Stimulated activated CD4-positive, alpha-beta T cell treated with anti-CD3 and anti-CD28 coated beads, Interleukin-4, amount 100 ng/mL, for 1 hour (primary cell): ENCODE data around the gene SPP1.
"Not testable (repeated sequence)": the region's sequence is repeated elsewhere in the genome, so short reads cannot be mapped to it uniquely, and the experiment has no call there.

Experiments
- DNase-seq: peaks from one replicate; pipeline ENCODE4 v3.0.0-alpha.2; 2020

The SPP1 gene

DNA sequence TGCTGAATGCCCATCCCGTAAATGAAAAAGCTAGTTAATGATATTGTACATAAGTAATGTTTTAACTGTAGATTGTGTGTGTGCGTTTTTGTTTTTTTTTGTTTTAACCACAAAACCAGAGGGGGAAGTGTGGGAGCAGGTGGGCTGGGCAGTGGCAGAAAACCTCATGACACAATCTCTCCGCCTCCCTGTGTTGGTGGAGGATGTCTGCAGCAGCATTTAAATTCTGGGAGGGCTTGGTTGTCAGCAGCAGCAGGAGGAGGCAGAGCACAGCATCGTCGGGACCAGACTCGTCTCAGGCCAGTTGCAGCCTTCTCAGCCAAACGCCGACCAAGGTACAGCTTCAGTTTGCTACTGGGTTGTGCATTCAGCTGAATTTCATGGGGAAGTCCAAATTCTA is at the start of gene SPP1:
TSS of gene SPP1 (plus strand) at position 249 of the 400 bp plus-strand sequence. CDS start 1,182 bp downstream, outside the sequence.
- DNase-seq = no peak

- no peak for DNase-seq
Observed at GRCh38 chr4:87926554-87927098, 48.9 kb upstream of the SPP1 start.

GRCh38 chr4:87930629-87931028 is 44.9 kb upstream of the SPP1 start:
- DNase-seq = no peak

DNA sequence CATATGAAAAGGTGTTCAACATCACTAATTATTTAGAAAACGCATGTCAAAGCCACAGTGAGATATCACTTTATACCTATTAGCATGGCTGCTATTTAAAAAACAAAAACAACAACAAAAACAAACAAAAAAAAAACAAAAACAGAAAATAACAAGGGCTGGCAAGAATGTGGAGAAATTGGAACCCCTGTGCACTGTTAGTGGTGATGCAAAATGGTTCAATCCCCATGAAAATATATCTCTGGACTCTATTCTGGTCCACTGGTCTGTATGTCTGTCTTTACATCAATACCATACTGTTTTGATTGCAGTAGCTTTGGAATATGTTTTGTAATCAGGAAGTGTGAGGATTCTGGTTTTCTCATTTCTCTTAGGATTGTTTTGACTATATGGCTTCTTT is 43.6 kb upstream of the SPP1 start:
- DNase-seq = no peak

DNA sequence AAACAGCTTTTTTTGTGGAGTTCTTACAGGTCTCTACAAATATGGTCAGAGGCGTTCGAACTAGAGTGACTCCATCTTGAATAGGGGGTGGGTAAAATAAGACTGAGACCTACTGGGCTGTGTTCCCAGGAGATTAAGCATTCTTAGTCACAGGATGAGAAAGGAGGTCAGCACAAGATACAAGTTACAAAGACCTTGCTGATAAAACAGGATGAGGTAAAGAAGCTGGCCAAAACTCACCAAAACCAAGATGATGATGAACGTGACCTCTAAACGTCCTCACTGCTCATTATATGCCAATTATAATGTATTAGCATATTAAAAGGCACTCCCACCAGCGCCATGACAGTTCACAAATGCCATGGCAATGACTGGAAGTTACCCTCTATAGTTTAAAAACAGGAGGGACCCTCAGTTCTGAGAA is 42.8 kb upstream of the SPP1 start:
- no peak for DNase-seq

DNA sequence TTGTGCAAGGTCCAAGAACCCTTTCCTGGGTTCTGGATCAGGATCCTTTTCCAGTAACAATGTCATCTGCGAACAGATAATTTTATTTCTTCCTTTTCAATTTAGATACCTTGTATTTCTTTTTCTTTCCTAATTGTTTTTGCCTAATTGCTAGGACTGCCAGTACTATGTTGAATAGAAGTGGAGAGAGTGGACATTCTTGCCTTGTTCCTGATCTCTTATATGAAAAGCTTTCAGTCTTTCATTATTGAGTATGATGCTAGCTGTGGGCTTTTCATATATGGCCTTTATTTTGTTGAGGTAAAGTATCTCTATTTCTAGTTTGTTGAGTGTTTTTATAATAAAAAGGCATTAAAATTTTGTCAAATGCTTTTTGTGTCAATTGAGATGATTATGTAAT is 42.2 kb upstream of the SPP1 start:
- no peak for DNase-seq

- DNase-seq = no peak
Observed at GRCh38 chr4:87934157-87934704, 41.3 kb upstream of the SPP1 start.

DNA sequence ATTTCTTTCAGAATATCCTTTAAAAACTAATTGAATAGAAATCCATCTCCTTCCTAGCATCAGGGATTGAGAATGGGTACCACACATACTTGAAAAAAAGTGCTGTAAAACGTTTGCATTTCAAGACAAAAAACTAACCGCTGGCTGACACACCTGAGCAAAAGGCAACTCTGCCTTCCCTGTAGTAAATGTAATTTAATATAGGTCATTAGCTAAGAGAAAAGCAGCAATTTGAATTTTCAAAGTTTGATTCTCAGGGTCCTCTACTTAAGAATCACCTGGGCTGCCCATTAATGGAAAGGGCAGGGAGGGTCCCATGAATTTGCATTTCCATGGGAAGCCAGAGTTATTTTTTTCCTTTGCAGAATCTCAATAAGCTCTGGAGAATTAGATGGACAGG is 40.5 kb upstream of the SPP1 start:
- no peak for DNase-seq

GRCh38 chr4:87935954-87936353 is 39.6 kb upstream of the SPP1 start:
- DNase-seq = not testable (repeated sequence)

DNA sequence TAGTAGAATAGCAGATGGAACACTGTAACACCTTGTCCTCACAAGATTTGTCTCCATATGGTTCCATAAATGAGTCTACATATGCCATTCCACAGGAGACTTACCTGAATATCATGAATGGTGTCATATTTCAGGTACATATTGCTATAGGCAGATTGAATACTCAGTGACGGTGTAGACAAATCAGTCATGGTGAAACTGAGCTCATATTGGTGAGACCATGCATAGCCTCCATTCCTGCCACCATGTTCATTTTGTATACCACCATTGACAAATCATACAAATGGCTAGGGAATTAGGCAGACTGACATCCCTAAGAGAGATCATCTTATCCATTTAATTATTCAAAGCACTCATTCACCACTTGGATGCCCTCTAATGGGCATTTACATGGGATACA is 38.0 kb upstream of the SPP1 start:
- no peak for DNase-seq

GRCh38 chr4:87938746-87939145 is 36.8 kb upstream of the SPP1 start:
- no peak for DNase-seq

DNA sequence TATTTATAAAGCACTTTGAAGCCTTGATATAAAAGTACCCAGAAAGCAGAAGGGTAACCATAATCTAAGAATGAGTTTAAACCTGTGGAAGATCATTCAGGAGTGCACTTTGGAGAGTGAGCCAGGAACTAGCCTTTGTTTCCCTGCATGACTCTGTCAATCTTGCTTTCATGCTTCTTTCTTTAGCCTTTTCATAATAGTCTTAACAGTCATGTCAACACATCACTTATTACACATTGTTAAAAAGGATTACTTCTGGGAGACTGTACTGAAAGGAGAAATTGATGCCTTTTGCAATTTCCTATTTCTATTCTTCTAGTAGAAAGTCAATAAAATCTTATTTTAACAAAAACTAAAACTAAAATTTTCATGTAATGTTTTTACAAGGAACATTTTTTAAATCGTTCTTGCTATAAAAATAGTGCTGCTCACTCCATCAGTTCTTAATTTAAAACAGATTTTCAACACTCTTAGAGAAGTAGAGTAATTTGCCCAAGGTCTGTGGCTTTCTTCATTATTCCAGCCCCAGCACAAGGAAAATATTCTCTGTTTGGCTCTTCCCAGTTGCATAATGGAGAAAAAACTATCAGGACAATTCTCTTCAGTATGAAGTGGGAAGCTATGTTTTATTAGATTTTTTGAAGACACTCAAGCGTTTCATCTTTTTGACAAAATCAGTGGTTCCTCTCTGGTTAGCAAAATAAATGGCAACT is 35.4 kb upstream of the SPP1 start:
- no peak for DNase-seq

- DNase-seq = not testable (repeated sequence)
Observed at GRCh38 chr4:87940809-87941208, 34.7 kb upstream of the SPP1 start.

DNA sequence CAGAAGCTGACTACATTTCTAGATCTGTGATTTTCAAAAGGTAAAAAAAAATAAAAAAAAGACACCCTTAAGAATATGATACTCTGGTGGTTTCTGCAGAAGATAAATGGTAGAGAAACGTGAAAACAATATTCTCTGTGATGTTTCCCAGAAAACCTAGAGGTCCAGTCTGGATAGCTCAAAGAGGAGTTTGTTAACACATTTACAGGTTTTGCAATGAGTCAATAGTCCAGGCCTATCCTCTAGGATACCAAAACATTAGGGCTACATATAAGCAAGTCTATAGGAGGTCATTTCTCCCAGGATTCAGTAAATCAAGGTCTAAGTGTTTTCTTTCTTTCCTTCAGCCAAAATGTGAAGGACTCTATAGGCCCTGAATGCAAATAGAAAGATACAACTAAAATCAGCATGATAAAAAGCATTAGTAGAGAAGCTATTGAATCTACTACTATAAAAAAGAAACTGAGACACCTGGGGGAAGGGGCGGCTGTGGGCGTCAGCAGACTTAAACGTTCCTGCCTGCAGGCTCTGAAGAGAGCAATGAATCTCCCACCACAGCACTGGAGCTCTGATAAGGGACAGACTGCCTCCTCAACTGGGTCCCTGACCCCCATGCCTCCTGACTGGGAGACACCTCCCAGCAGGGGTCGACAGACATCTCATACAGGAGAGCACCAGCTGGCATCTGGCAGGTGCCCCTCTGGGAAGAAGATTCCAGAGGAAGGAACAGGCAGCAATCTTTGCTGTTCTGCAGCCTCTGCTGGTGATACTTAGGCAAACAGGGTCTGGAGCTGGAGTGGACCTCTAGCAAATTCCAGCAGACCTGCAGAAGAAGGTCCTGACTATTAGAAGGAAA is 33.7 kb upstream of the SPP1 start:
- no peak for DNase-seq

DNA sequence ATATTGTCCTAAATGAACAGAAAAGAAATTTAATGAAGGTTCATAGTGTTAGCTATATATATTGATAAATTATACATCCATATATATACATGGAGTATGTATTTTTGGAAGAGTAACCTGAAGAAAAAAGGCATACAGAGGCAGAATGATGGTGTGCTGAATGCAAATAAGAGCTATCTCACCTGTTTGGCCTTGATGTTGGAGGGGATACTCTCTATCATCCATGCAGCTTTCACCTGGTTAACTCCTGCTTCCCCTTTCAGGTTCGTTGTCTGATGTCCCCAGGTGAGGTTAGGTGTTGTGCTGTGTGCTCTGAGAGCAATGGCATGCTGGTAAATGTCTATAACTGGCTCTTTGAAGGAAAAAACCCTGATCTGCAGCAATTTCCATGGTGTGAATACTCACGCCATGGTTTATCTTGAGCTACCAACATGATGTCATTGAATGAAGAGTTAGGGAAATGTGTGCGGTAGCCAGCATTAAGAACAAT is 31.8 kb upstream of the SPP1 start:
- DNase-seq = no peak

GRCh38 chr4:87944967-87945366 is 30.5 kb upstream of the SPP1 start:
- DNase-seq = no peak

- DNase-seq = no peak
Observed at GRCh38 chr4:87946766-87947165, 28.7 kb upstream of the SPP1 start.

- no peak for DNase-seq
Observed at GRCh38 chr4:87947381-87948160, 27.9 kb upstream of the SPP1 start.

DNA sequence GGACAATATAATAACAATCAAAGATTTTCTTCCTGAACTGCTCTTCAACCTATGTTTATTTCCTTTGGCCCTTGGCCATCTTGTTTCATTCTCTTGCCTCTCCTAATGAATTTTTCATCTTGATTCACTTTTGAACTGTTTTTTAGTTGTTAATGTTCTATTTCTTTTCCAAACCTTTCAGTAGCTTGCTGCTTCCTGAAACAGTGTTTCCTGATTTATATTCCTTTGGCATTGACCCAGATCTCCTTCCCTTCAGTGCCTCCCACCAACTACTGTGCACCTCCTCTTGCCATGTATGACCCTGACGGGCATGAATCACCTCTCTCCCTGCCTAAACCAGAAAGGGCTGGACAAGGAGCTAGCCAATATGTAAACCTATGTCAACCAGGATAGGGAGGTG is 25.6 kb upstream of the SPP1 start:
- no peak for DNase-seq

GRCh38 chr4:87950493-87950892 is 25.0 kb upstream of the SPP1 start:
- DNase-seq = no peak

DNA sequence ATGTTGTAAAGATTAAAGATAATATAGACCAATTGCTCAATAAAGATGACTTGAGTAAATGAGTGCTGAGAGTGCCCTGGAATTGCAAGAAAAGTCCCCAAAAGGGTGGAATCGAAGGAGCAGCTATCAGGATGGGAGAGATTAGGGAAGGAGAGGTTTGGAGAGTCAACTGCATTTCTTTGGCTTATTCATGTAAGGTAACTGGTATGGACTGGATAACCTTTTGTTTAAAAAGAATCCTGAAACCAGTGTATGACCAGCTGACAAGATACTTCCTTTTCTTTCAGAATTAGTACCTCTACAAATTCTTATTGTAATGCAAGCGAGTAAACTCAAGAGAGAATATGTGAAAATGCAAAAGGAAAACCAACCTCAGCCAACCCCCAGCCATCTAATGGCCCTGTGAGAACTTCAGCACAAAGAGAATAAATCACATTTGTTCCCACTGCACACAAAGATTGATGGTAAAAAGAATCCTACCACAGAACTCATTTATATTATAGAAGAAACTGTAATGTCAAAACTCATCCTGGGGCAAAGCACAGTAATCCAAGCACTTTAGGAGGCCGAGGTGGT is 24.5 kb upstream of the SPP1 start:
- no peak for DNase-seq

DNA sequence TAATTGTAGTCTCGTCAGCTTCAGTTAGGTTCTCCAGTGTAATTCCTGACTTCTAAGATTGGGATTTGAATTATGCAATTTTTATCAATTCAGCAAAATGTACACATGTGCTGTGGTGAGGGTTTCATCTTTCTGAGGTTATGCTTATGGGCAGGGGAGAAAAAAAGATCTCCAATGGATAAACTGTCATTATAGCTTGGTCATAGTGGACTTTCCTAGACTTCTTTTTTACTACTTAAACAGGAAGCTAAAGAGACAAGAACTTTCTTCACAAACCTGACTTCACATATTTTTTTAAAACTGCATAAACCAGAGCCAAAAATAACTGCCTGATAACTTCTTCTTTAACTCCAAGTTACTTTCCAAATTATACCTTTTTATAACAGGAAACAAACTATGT is 21.7 kb upstream of the SPP1 start:
- DNase-seq = no peak
